T-helper 2 cell treated with Interferon-gamma antibody and Interleukin-4, amounts not matched to agents 5 μg/mL and 100 μg/mL, for 36 hours (primary cell): Measurements from ENCODE around the gene DNAJC25.
A peak's percentile ranks its signal among the peaks of the same experiment; 100 is the strongest.
"Not testable (repeated sequence)": the region's sequence is repeated elsewhere in the genome, so short reads cannot be mapped to it uniquely, and the experiment has no call there.

Experiments
- DNase-seq: peaks from one replicate; pipeline ENCODE4 v3.0.0; 2021; ENCODE audit warnings: low spot score
- H3K27ac Mint-ChIP-seq: one replicate; pipeline ENCODE4 v1.8.0; 2021; ENCODE audit warnings: mild to moderate bottlenecking, mixed read lengths
- H3K27me3 Mint-ChIP-seq: one replicate; pipeline ENCODE4 v1.8.0; 2021; ENCODE audit warnings: low read depth, mixed read lengths
- H3K36me3 Mint-ChIP-seq: one replicate; pipeline ENCODE4 v1.8.0; 2021; ENCODE audit warnings: low read depth, mixed read lengths
- H3K4me1 Mint-ChIP-seq: one replicate; pipeline ENCODE4 v1.8.0; 2021; ENCODE audit warnings: low read depth, mixed read lengths
- H3K4me3 Mint-ChIP-seq: one replicate; pipeline ENCODE4 v1.8.0; 2022; ENCODE audit warnings: mild to moderate bottlenecking, moderate library complexity, mixed read lengths
- H3K9me3 Mint-ChIP-seq: one replicate; pipeline ENCODE4 v1.8.0; 2021; ENCODE audit warnings: mixed read lengths

The DNAJC25 gene

DNA sequence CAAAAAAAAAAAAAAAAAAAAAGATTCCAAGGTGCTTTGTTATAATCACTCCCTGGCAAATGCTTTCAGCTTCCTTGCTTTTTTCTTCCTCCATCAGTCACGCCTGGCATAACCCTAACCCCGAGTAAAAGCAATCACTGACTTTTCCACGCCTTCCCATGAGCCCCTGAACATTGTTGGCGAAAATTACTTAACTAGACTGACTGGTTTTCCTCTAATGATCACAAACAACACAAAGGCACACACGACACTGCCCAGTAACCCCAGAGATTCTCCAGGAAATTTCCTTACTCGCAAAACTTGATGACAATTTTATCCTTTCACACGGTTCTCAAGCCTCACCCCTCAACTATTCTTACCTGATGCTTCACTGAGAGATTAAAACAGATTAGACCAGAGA lies 20.3 kb upstream of the DNAJC25 start:
- H3K27me3 Mint-ChIP-seq = peaks cover 18% of the 10 kb centered on the region
- no peak for DNase-seq
- no peak overlapping the region for H3K4me3 Mint-ChIP-seq
- H3K4me1 Mint-ChIP-seq = no peaks in the 10 kb centered on the region
- H3K27ac Mint-ChIP-seq = no peak overlapping the region
- H3K36me3 Mint-ChIP-seq = no peaks in the 10 kb centered on the region
- H3K9me3 Mint-ChIP-seq = no peaks in the 10 kb centered on the region

DNA sequence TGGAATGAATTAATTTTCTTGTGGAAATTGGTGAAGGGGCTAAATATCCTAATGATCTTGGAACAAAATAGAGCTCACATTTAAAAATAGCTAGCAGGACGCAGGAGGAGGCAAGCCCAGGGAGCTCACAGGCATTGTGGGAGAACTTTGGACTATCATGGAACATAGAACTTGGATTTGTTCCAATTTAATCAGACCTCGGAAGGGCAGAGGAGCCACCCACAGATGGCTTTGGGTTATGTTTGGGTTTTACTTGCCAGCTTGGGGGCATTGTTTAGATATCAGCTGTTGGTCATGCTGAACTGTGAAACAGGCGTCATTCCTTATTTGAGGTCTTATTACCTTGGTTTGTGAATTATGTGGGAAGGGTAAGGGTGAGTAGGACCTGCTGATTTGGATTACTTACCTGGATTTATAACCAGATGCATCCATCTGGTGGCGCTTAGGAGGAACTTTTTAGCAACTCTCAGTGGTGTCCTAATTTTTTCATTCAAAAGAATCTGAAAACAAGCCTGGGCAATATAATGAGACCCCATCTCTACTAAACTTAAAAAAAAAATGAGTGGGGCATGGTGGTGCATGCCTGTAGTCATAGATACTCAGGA lies 17.6 kb upstream of the DNAJC25 start:
- H3K27ac Mint-ChIP-seq = no peak overlapping the region
- H3K9me3 Mint-ChIP-seq = no peaks in the 10 kb centered on the region
- no peak overlapping the region for H3K4me3 Mint-ChIP-seq
- peaks cover 18% of the 10 kb centered on the region for H3K27me3 Mint-ChIP-seq
- DNase-seq = no peak
- no peaks in the 10 kb centered on the region for H3K4me1 Mint-ChIP-seq
- no peaks in the 10 kb centered on the region for H3K36me3 Mint-ChIP-seq

DNA sequence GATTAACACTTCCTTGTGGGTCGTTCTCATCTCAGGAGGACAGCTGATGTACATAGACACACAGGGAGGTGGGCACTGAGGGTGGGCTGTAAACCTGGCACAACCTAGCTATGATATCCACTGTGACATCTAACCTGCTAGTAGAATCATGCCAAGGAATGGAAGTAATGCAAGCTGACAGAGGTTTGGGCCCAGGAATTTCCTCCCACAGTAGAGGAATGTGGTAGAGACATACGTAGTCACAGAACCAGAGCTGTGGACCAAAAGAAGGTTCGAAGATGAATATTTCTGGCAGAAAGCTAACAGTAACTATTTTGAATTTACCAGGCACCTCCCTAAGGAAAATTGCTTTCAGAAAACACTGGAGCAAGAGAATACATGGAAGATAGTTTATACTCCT lies 15.2 kb upstream of the DNAJC25 start:
- Mint-ChIP-seq H3K9me3 (no peaks in the 10 kb centered on the region), H3K27ac (no peak overlapping the region), H3K27me3 (peaks cover 15% of the 10 kb centered on the region), H3K36me3 (no peaks in the 10 kb centered on the region), H3K4me1 (no peaks in the 10 kb centered on the region), H3K4me3 (no peak overlapping the region)
- no peak for DNase-seq

DNA sequence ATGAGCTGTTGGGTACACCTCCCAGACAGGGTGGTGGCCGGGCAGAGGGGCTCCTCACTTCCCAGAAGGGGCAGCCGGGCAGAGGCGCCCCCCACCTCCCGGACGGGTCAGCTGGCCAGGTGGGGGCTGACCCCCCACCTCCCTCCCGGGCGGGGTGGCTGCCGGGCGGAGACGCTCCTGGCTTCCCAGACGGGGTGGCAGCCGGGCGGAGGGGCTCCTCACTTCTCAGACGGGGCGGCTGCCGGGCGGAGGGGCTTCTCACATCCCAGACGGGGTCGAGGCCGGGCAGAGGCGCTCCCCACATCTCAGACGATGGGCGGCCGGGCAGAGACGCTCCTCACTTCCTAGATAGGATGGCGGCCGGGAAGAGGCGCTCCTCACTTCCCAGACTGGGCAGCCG lies 13.8 kb upstream of the DNAJC25 start:
- not testable (repeated sequence) for DNase-seq, H3K27ac Mint-ChIP-seq, H3K36me3 Mint-ChIP-seq, H3K4me3 Mint-ChIP-seq, H3K9me3 Mint-ChIP-seq, H3K4me1 Mint-ChIP-seq
- H3K27me3 Mint-ChIP-seq = peaks cover 16% of the 10 kb centered on the region

DNA sequence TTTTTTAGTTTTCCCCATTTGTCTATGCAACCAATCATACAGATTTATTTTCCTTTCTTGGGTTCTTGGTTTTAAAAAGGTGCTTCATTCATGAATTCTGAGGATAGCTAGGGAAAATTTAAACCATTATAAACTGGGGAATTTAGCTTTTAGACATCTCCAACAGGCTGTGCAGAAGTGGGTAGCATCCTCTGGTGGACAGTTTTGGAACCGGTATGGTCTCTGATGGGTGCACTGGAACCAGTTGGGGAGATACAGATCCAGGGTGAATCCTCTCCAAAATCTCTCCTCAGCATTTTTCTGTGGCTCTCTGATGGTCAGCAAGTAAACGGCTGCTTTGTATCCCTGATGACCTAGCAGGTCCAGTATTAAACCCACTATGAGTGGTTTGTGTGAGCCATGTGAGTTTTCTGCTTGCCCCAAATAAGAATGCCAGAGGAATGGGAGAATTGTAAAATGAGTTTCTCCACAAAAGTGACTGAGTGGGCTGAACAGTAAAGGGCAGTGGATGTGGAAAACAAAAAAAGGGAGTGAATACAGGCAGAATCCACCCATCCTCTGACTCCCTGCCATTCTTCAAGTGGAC lies 9.1 kb upstream of the DNAJC25 start:
- no peak overlapping the region for H3K27ac Mint-ChIP-seq
- no peak for DNase-seq
- peaks cover 19% of the 10 kb centered on the region for H3K27me3 Mint-ChIP-seq
- H3K4me1 Mint-ChIP-seq = no peaks in the 10 kb centered on the region
- no peaks in the 10 kb centered on the region for H3K36me3 Mint-ChIP-seq
- H3K4me3 Mint-ChIP-seq = no peak overlapping the region
- H3K9me3 Mint-ChIP-seq = no peaks in the 10 kb centered on the region

DNA sequence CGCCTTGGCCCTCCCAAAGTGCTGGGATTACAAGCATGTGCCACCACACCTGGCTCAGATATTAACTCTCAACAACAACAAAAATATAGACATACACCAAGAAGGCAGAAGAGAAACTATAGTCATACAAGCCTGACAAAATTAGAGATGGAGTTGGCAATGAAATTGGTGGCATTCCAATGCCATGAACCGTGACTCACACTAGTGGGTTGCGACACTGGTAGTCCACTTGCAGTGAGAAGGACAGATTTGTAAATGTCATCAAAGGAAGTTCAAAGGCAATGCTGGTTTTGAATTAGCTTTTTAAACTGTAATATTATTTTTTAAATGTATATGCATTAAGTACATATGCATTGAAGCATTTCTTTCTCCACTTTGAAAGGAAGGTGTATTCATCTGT lies 8.5 kb upstream of the DNAJC25 start:
- DNase-seq = no peak
- H3K4me3 Mint-ChIP-seq = no peak overlapping the region
- H3K36me3 Mint-ChIP-seq = no peaks in the 10 kb centered on the region
- no peaks in the 10 kb centered on the region for H3K9me3 Mint-ChIP-seq
- no peaks in the 10 kb centered on the region for H3K4me1 Mint-ChIP-seq
- peaks cover 19% of the 10 kb centered on the region for H3K27me3 Mint-ChIP-seq
- no peak overlapping the region for H3K27ac Mint-ChIP-seq

DNA sequence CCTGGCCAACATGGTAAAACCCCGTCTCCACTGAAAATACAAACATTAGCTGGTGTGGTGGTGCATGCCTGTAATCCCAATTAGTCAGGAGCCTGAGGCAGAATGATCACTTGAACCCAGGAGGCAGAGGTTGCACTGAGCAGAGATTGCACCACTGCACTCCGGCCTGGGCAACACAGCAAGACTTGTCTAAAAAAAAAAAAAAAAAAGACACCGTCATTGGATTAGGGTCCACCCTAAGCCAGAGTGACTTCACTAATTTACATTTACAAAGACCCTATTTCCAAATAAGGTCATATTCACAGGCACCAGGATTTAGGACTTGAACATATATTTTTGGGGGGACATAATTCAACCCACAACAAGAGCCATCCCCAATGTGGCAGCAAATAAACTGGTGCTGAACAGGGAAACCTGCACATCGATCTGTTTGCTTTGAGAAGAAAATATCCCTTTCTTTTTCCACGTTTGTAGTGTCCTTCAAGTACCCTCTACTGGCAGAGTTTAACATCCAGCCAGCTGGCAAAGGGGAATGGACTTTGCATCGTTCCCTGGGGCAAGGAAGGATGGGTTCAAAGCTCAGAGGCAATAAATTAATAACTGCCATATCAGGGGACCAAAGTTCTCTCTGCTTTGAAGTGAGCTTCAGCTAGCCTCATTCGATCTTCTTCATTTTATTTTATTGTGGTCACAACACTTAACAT lies 3.7 kb upstream of the DNAJC25 start:
- Mint-ChIP-seq H3K27ac (no peak overlapping the region), H3K27me3 (peaks cover 15% of the 10 kb centered on the region), H3K9me3 (no peaks in the 10 kb centered on the region), H3K4me1 (peaks cover 9% of the 10 kb centered on the region), H3K36me3 (no peaks in the 10 kb centered on the region), H3K4me3 (no peak overlapping the region)
- DNase-seq = no peak

DNA sequence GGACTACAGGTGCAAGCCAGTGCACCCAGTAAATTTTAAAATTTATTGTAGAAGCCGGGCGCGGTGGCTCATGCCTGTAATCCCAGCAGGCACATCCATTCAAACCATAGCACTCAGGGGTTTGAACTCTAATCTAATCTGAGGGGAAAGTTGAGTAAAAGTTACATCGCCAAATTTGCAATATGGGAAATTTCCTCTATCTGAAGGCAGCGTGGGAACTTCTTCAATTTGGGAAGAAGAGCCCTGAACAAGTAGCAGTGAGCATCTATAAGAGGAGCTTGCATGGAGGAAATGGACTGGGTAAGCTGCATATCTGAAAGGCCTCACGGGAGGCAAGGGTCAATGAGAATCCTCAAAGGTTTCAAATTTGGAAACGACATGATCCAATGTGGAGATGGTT lies 2.7 kb upstream of the DNAJC25 start:
- H3K27me3 Mint-ChIP-seq = peaks cover 7% of the 10 kb centered on the region
- no peaks in the 10 kb centered on the region for H3K9me3 Mint-ChIP-seq
- no peak overlapping the region for H3K27ac Mint-ChIP-seq
- no peak for DNase-seq
- H3K36me3 Mint-ChIP-seq = no peaks in the 10 kb centered on the region
- peaks cover 18% of the 10 kb centered on the region for H3K4me1 Mint-ChIP-seq
- no peak overlapping the region for H3K4me3 Mint-ChIP-seq

DNA sequence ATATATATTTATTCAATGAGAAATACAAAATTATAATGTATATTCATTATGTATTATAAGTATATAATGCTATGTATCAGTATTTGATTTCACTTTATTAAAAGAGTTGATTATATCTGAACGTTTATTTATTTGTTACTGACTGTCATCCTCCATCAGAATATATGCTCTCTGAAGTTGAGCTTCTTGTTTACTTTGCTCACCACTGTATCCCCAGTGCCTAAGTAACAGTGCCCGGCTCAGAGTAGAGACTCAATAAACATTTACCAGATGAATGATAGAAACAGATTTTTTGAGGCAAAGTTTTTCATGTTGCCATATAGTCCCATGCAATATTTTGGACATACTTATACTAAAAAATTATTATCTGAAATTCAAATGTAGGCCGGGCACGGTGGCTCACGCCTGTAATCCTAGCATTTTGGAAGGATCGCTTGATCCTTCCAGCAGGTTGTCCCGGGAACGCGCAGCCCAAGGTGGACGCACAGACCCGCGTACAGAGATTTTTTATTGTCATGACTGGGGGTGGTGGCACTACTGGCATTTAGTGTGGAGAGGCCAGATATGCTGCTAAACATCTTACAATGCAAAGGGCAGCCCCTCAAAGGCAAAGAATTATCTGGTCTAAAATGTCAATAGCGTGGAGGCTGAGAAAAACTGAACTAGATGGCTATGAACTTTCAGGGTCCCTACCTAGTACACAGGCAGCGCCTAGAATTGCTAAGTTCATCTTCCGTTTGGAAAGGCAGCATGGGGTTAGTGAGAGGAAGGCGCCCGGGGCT lies 761 bp upstream of the DNAJC25 start:
- Mint-ChIP-seq H3K27me3 (peaks cover 3% of the 10 kb centered on the region), H3K36me3 (peaks cover 1% of the 10 kb centered on the region), H3K4me1 (peaks cover 27% of the 10 kb centered on the region), H3K9me3 (no peaks in the 10 kb centered on the region), H3K27ac (peak overlapping the region; percentile 84), H3K4me3 (peak overlapping the region; percentile 94)
- no peak for DNase-seq

DNA sequence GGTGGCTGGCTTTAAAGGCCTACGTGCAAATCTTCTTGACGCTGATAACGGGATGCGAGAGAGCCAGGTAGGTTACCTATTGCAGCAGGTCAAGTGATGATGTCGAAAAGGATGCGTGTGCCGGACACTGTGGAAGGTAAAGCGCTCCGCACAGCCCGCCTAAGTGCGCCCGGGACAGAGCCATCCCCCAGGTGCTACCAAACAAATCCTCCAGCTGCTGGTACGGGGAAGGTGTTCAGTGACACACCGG lies 245 bp upstream of the DNAJC25 start:
- no peak for DNase-seq
- no peaks in the 10 kb centered on the region for H3K27me3 Mint-ChIP-seq
- H3K27ac Mint-ChIP-seq = peak overlapping the region; percentile 84
- H3K9me3 Mint-ChIP-seq = no peaks in the 10 kb centered on the region
- H3K36me3 Mint-ChIP-seq = peaks cover 1% of the 10 kb centered on the region
- H3K4me1 Mint-ChIP-seq = peaks cover 30% of the 10 kb centered on the region
- peak overlapping the region; percentile 94 for H3K4me3 Mint-ChIP-seq

DNA sequence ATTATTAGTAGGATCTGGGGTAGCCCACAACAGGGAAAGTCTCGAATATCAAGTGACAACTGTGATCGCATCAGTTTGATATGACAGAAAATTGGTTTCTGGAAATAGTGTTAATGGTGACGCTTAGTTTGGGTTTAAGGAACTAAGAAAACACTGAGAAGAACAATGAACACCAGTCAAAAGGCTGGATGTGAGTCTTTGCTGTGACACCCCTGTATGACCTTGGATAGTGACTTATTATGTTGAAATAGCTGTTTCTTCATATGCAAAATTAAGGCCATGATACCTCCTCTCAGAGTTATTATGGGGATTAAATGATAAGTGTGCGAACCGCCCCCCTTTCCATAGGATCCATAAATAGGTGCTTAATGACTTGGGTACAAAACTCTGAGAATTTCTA lies 926 bp downstream of the DNAJC25 start:
- no peak for DNase-seq
- Mint-ChIP-seq H3K27ac (peak overlapping the region; percentile 89), H3K9me3 (no peaks in the 10 kb centered on the region), H3K4me3 (peak overlapping the region; percentile 95), H3K36me3 (peaks cover 1% of the 10 kb centered on the region), H3K4me1 (peaks cover 31% of the 10 kb centered on the region), H3K27me3 (no peaks in the 10 kb centered on the region)

DNA sequence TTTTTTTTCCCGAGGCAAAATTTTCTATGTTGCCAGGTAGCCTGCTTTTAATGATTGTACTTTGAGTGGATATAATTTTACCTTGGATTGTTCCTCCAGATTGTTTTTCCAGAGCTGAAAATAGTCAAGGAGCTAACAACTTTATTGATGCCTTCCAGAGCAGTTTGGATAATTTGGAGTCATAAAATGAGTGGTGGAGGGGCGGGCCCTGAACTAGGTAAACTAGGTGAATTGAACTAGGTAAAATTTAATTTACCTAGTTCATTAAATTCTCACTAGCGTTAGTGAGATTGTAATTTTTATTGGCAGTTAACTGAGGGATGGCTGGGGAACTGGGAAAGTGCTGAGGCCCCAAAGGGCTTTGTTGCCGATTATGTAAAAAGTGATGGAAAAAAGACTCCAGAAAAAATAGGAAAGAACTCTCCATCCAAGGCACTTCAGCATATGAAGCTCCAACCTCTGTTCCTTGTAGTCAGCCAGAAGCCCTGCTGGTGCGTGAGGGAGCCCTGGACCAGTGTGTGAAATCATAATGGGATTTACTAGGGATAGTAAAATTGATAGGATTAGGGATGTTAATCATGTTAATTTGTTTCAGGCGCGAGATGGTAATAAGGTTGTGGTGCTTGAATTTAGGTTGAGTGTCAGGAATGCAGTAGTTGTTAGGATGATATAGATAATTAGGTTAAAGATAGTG lies 1.7 kb downstream of the DNAJC25 start:
- Mint-ChIP-seq H3K4me1 (peaks cover 31% of the 10 kb centered on the region), H3K27ac (no peak overlapping the region), H3K9me3 (no peaks in the 10 kb centered on the region), H3K4me3 (peak overlapping the region; percentile 95), H3K36me3 (peaks cover 1% of the 10 kb centered on the region), H3K27me3 (no peaks in the 10 kb centered on the region)
- DNase-seq = no peak

DNA sequence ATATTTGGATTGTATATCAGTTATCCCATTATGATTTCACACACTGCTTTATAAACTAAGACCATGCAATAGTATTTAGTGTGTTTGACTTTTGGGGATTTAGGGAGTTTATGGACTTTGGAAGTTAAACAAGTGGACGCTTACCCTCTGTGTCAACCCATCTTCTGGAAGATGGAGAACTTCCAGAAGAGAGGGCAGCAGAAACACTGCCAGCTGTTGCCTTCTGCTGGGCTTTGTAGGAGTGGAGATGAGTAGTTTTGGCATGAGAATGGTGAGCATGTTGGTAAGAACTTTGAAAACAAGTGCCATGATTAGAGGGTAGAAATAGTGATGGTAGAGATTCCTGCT lies 2.2 kb downstream of the DNAJC25 start:
- Mint-ChIP-seq H3K9me3 (no peaks in the 10 kb centered on the region), H3K4me1 (peaks cover 31% of the 10 kb centered on the region), H3K27ac (no peak overlapping the region), H3K36me3 (peaks cover 1% of the 10 kb centered on the region), H3K27me3 (no peaks in the 10 kb centered on the region), H3K4me3 (peak overlapping the region; percentile 95)
- no peak for DNase-seq

DNA sequence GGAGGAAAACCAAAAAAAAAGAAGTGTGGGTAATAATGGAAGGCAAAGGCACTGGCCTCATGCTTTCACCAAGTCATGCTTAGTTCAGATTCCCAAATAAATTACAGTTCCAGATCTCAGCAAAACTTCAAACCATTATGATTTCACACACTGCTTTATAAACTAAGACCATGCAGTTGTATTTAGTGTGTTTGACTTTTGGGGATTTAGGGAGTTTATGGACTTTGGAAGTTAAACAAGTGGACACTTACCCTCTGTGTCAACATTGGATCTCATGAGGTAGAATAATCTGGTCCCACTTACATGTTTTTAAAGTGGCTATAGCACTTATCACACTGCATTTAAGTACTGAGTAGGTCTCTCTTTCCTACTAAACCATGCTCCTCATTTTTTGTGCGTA lies 3.7 kb downstream of the DNAJC25 start:
- Mint-ChIP-seq H3K9me3 (no peaks in the 10 kb centered on the region), H3K4me3 (no peak overlapping the region), H3K27me3 (no peaks in the 10 kb centered on the region), H3K4me1 (peaks cover 31% of the 10 kb centered on the region), H3K27ac (no peak overlapping the region), H3K36me3 (peaks cover 1% of the 10 kb centered on the region)
- no peak for DNase-seq
